GM06990 (cell line): ENCODE measurements around the gene EMX1.

ENCODE experiments used
- DNase-seq: peaks from one replicate; pipeline ENCODE4 v3.0.0-alpha.2; 2011; ENCODE audit not compliant: insufficient read length; ENCODE audit errors: extremely low read depth
- H3K27me3 ChIP-seq: replicated peaks from 2 replicates; pipeline ENCODE4 v1.6.0; 2011; ENCODE audit warnings: low read length; ENCODE audit not compliant: control insufficient read depth, insufficient read depth
- H3K36me3 ChIP-seq: 2 replicates; pipeline ENCODE4 v1.5.1; 2011; ENCODE audit warnings: low read length; ENCODE audit not compliant: control insufficient read depth, insufficient read depth
- H3K4me3 ChIP-seq: replicated peaks from 2 replicates; pipeline ENCODE4 v1.5.1; 2011; ENCODE audit warnings: low read depth, mild to moderate bottlenecking, control low read depth, low read length
- TF ChIP-seq, protein P1 (sequence below): IDR thresholded peaks from 2 replicates; pipeline ENCODE4 v1.5.1; 2011; ENCODE audit warnings: low read length, control low read depth, mild to moderate bottlenecking, inconsistent platforms; ENCODE audit not compliant: insufficient read depth, poor library complexity, severe bottlenecking

EMX1 gene

DNA sequence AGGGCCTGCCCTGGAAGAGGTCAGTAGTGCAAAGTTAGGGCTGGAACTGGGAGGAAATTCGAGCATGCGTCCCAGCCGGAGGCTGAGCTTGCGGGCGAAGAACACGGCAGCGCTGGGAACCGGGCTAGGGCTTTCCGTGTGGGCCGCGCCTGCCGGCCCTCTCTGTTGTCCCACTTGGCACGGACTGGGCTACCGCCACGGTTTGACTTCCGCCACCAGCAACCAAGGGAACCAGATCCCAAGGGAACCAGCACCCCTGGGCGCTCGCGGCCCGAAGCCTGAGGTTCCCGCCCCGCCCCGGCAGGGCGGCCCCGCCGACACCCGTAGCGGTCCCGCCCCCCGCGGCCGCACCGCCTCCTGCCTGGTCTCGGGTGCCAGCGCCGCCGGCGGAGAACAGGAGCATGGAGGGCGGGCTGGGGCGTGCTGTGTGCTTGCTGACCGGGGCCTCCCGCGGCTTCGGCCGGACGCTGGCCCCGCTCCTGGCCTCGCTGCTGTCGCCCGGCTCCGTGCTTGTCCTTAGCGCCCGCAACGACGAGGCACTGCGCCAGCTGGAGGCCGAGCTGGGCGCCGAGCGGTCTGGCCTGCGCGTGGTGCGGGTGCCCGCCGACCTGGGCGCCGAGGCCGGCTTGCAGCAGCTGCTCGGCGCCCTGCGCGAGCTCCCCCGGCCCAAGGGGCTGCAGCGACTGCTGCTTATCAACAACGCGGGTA is 30.1 kb upstream of the EMX1 start, which contains the start of gene SPR:
Gene SPR (plus strand): TSS at position 377 of the 708 bp plus-strand sequence. CDS start 25 bp downstream, at position 402.
- peak; percentile 65 for DNase-seq
- Histone ChIP-seq H3K4me3 (peak within 1 kb of the TSS; percentile 62), H3K27me3 (no peaks in the 10 kb centered on the region), H3K36me3 (no peaks in the 10 kb centered on the region)
- TF ChIP-seq, protein P1, sequence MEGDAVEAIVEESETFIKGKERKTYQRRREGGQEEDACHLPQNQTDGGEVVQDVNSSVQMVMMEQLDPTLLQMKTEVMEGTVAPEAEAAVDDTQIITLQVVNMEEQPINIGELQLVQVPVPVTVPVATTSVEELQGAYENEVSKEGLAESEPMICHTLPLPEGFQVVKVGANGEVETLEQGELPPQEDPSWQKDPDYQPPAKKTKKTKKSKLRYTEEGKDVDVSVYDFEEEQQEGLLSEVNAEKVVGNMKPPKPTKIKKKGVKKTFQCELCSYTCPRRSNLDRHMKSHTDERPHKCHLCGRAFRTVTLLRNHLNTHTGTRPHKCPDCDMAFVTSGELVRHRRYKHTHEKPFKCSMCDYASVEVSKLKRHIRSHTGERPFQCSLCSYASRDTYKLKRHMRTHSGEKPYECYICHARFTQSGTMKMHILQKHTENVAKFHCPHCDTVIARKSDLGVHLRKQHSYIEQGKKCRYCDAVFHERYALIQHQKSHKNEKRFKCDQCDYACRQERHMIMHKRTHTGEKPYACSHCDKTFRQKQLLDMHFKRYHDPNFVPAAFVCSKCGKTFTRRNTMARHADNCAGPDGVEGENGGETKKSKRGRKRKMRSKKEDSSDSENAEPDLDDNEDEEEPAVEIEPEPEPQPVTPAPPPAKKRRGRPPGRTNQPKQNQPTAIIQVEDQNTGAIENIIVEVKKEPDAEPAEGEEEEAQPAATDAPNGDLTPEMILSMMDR, result no peak

DNA sequence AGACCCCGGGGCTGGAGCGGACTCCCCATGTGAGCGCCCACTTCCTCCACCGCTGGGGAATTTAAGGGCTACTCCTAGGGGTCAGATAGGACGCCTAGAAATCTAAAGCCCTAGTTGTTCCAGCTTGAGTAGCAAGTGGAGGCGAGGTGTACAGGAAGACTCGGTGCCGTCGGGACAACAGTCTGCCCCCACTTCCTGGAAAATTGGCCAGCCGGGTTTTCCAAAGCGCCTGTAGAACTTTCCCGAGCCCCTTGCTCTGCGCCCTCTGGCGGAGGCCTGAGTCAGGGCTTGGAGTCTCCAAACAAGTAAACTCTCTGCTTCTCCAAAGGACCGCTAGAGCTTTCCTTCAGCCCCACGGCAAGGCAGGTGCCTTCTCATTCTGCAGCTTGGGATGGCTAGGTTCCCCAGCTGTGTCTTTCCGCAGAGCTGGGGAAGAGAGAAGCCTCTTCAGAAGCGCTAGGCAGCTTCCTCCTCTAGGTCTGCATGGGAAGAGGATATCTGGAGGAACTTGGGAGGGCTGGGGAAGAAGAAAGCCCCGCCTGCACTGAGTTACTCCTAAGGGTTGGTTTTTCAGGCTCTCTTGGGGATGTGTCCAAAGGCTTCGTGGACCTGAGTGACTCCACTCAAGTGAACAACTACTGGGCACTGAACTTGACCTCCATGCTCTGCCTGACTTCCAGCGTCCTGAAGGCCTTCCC is 29.4 kb upstream of the EMX1 start:
- H3K36me3 ChIP-seq, result no peaks in the 10 kb centered on the region
- no peaks in the 10 kb centered on the region for H3K27me3 ChIP-seq
- DNase-seq, result peak; percentile 49
- peak overlapping the region; percentile 62 for H3K4me3 ChIP-seq
- TF ChIP-seq, protein P1, result peak; percentile 99

DNA sequence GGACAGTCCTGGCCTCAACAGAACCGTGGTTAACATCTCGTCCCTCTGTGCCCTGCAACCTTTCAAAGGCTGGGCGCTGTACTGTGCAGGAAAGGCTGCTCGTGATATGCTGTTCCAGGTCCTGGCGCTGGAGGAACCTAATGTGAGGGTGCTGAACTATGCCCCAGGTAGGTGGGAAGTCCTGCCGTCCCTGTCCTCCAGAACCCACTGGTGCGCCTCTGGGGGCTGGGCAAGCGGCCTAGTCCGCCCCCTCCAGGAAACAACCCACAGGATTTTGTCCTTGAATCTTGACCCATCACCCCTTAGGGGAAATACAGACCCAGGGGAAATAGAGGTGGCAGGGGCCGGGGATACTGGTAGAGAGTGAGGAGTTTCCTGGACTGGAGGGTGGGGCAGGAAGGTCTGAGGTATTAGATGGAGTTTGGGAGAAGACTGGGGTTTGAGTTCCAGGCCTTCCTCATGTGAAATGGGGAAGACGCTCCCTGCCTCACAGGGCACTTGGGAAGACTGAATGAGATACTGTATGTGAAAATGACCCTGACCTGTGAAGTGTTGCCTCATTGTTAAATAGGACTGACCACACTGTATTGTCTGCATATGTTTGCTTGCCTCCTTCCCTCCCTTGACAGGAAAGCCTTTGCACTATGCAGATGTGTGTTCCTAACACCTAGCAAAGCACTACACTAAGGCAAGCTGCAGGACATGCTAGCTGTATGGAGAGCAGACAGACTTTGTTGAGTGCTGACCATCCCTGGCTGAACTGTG is 28.7 kb upstream of the EMX1 start:
- H3K36me3 ChIP-seq, result no peaks in the 10 kb centered on the region
- no peaks in the 10 kb centered on the region for H3K27me3 ChIP-seq
- TF ChIP-seq, protein P1, result no peak
- no peak for DNase-seq
- no peak overlapping the region for H3K4me3 ChIP-seq

DNA sequence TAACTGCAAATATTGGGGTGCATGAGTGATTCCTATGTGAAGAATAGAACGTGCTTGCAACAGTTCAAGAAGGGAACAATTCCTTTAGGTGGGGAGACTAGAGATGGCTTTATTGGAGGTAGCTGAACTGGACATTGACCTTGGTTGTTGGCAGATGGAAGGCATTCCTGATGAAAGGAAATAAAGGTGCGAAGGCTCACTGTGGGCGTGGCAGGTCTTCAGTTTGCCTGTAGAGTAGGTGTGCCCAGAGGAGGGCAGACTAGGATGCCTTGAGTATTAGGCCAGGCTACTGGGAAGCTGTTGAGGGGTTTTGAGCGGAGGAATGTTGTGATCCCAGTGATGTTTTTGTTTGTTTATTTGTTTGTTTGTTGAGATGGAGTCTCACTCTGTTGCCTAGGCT is 27.3 kb upstream of the EMX1 start:
- Histone ChIP-seq H3K27me3 (no peaks in the 10 kb centered on the region), H3K36me3 (no peaks in the 10 kb centered on the region), H3K4me3 (no peak overlapping the region)
- TF ChIP-seq, protein P1, result no peak
- DNase-seq, result no peak

DNA sequence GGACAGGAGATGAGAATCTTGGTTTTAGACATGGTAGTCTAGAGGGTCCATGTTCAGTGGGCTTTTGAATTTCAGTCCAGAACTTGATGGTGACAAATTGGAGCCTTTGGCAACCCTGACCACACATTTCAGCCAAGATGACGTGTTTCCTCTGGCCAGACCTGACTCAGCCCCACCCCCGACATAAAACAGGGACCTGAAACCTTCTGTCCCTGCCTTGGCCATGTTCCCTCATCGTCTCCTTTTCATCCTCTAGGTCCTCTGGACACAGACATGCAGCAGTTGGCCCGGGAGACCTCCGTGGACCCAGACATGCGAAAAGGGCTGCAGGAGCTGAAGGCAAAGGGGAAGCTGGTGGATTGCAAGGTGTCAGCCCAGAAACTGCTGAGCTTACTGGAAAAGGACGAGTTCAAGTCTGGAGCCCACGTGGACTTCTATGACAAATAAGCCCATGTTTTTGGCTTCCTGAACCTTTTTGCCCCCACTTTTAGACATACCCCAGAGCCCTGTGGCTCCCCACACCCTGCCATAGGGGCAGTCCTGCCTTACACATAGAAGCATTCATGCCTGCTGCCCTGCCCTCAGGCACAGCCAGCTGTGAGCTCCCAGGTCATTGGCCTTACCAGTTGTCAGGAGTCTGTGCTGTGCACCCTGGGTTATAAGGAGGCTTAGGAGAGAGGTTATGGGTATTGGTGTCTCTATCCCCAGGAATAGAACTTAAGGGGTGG is 26.1 kb upstream of the EMX1 start:
- Histone ChIP-seq H3K36me3 (no peaks in the 10 kb centered on the region), H3K27me3 (no peaks in the 10 kb centered on the region), H3K4me3 (no peak overlapping the region)
- TF ChIP-seq, protein P1, result no peak
- DNase-seq, result no peak
